Hematopoietic multipotent progenitor cell treated with erythropoietin and hydrocortisone succinate and interleukin-3 and kit ligand, for 15 days (in vitro differentiated cells): ENCODE measurements around the gene TVP23B.
"Not testable (repeated sequence)": the region's sequence is repeated elsewhere in the genome, so short reads cannot be mapped to it uniquely, and the experiment has no call there.

Source experiments
- DNase-seq: peaks from one replicate; pipeline ENCODE4 v3.0.0-alpha.2; 2015; ENCODE audit warnings: low spot score

Gene TVP23B

DNA sequence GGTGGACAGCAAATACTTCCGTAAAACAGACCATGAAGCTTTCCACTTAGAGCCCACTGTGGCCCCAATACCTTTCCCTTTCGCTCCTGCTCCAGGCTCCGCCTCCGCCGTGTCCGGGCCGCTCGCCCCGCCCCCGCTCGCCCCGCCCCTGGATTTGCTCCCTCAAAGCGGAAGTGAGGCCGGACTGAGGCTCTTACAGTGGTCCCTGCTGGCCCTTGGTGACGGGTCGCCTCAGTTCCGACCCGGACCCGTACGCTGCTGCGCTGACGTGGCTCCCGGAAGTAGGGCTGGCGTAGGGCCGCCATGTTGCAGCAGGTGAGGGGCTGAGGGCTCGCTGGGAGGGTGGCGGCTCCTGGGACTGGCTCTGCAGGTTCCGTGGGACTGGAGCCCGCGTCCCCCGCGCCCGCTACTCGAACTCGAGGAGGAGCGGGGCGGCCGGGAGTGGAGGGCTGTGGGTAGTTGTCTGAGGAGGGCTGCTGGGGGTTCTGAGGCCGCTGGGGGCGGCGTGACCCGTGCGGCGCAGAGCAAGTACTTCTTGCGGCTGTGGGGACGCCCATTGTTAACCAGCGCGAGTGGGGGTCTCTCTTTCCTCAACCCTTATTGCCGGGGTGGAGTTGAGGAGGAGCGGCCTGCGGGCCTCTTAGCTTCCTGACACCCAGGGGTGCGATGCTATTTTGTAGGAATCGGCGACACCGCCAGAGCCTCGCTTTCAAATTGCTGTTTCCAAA, at the start of gene TVP23B:
TSS of gene TVP23B (plus strand) at position 193 of the 728 bp plus-strand sequence. CDS start at position 304, 111 bp downstream.
- DNase-seq = peak; percentile 93

DNA sequence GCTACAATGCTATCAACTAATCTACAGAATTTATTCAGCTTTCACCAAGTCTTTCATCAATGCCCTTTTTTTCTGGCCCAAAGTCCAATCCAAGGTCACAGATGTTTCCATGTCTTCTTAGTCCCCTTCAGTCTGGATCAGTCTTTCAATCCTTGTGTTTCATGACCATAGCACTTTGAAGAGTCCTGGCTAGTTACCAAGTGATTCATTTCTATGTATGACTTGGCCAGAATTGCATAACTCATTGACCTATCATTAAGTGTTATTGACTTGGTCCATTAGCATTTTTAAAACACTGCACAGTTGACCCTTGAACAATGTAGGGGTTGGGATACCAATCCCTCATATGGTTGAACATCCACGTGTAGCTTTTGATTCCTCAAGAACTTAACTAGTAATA, 48.5 kb upstream of the TVP23B start:
- DNase-seq = not testable (repeated sequence)

DNA sequence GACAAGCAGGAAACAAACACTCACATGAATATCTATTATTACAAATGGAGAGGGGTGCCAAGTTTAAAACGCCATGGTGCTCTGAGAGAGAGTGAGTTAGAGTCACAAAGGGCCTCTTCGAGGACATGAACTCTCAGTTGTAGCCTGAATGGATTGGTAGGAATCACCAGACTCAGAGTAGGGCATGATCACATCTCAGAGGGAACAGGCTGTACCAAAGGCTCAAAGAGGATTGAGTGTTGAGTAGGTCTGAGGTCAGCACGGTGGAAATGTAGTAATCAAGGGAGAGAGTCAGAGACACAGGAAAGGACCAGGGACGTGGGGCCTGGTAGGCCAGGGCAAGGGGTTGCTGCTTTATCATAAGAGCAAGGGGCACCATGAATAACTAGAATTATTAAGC, 47.6 kb upstream of the TVP23B start:
- DNase-seq = not testable (repeated sequence)

DNA sequence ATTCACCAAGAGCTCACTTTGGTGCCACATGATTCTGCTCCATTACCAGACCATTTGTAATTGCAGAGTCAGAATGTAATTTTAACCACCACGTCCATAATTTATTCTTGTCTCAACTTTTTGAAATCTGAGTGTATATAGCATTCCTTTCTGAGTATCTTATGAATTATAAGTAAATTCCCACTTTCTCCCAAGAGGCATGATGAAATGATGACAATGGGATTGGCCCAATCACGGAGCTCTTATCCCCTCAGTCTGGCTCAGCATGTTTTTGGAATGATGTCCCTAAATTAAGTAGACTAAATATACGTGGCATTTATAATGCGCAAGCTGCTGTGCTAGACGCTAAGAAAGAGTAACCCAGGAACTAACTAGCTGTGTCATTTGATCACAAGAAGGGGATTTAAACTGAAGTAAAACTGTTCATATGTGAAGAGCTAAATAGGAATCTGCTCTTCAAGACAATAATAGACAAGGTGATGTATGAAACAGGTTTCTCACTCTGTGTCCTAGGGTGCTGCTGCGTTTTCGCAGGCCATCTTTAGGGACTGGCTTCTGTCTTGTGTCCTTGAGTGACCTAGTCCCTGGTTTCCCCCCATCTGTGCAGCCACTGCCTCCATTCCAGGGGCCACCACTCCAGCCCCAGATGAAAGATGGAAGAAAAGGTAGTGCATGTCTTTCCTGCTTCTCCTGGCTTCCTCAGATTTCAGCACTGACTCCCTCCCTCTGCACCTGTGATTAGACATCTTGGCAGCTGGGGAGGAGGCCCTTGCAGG, 41.2 kb upstream of the TVP23B start:
- DNase-seq = not testable (repeated sequence)

DNA sequence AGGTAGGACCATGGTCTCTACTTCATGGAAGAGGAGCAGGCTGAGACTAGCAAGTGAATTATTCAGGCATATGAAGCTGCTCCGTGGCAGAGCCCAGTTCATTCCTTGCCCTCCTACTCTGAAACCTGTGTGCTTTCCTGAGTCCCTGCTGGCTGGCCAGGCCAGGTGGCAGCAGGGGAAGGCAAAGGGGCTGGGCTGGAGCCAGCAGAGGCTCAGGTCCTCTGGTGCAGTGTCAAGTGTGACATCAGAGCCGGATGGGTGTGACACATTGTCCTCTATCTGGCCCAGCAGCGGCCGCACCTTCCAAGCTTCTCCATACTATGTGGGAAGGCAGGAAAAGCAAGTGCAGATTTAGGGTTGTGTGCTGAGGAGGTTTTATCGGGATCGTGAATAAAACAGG, 39.8 kb upstream of the TVP23B start:
- not testable (repeated sequence) for DNase-seq

DNA sequence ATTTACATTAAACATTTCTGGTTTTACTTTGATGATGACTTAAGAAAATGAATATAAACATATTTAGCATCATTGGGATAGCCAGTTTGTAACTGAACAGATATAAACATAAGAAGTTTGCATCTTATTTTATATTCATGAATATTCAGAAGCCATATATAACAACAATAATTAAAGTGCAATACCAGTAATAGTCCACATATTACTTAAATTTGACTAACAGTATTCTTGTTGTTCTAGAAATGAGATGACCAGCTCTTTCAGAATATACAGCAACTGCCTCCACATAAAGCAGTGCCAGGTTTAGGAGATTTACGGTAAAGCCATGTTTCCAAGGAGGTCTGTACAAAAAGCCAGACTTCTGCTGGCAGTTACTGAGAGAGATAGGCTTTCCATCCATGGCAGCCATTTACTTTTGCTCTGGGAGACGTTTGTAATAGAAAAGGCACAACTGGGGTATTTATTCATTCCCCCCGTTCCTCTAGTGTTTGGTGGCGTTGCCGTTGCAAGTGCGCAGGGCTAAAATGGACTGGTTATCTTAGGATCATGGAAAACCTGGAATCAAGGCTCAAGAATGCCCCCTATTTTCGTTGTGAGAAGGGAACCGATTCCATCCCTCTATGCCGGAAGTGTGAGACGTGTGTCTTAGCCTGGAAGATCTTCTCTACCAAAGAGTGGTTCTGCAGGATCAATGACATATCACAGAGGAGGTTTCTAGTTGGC, 37.1 kb upstream of the TVP23B start, which contains the start of gene FBXW10:
TSS of gene FBXW10 (plus strand) at position 356 of the 723 bp plus-strand sequence. CDS start at position 547, 191 bp downstream.
- not testable (repeated sequence) for DNase-seq

DNA sequence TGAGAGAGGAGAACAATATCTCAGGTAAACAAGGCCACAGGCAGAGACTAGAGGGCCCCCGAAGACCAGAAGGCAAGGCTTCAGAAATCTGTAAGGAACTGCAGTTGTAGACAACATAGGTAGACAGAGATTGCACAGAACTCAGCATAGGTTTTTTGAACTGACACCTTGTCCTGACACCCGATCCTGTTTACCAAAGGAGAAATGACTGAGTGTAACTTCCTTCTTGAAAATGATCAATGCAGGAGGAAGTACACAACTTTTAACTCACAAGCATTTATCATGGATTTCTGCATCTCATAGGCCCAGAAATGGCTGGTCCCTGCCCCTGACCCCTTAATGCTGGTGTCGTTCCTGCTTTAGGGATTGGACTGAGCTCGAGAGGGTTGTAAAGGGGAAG, 36.3 kb upstream of the TVP23B start:
- not testable (repeated sequence) for DNase-seq

DNA sequence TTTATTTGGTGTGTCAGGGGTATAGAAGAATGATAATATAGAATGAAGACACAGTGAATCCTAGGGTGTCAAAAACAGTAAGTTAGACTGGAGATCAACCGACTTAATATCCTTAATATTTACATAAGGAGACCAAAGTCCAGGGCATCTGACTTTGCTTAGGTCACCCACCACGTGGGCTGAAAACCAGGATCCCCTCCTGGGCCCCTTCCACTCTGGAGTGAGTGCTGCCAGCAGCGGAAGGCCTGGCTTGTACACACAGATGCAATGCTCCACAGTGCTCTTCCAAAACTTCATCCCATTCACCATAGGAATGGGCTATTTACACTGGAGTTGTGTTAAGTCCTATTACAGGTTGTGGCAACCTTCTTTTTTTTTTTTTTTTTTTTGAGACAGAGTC, 34.4 kb upstream of the TVP23B start:
- not testable (repeated sequence) for DNase-seq

DNA sequence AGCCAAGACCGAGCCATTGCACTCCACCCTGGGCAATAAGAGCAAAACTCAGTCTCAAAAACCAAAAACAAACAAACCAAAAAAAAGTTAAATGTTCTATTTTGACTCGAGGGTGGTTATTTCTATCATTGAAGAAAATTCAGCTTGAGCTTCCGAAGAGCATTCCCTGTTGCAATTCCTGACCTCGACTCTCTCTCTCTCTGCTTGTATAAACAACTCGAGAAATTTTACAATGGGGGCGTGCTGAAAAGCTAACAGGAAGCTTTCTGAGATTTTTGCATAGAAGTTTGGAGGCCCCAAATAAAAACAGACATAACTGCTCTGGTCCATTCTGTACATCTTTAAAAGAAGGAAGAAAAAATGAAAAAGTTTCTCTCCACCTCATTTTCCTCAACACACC, 33.5 kb upstream of the TVP23B start:
- not testable (repeated sequence) for DNase-seq

DNA sequence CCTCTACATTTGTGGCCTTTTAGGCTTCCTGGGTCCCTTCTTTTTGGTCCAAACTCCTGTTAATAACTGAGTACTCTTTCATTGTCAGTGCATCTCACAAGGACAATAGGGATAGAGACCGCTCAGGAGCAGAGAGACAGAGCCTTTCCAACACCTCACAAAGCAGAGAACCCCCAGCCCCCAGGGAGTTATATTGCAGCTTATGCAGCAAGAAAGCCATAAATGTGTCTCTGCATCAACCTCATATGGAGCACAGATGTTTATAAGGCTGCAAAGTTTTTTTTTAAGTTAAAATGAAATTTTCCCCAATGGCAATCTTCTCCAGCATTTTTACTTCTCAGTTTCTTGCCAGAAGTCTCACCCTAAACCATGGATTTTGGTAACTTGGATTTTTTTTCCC, 30.7 kb upstream of the TVP23B start:
- not testable (repeated sequence) for DNase-seq

DNA sequence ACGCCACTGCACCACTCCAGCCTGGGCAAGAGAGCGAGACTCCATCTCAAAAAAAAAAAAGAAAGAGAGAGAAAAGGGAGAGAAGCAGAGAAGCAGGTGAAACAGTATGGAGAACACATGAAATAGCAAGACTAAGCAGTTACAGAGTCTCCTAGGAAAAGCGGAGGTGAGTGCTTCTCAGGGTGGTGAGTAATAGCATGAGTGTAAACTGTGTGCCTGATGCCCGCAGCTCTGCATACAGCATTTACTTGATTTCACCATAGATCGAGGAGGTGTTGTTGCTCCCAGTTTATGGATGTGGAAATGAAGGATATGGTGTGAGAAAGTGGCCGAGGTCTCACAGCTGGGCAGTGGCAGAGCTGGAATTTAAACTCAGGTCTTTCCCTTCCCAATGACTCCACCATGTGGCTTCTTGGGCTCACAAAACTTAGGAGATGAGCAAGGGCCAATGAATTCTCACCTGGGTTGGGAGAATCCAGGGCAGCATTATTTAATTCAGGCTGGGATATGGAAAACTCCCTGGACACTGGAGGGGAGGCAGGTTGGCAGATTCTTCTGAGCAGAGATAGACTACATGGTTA, 27.1 kb upstream of the TVP23B start:
- not testable (repeated sequence) for DNase-seq

DNA sequence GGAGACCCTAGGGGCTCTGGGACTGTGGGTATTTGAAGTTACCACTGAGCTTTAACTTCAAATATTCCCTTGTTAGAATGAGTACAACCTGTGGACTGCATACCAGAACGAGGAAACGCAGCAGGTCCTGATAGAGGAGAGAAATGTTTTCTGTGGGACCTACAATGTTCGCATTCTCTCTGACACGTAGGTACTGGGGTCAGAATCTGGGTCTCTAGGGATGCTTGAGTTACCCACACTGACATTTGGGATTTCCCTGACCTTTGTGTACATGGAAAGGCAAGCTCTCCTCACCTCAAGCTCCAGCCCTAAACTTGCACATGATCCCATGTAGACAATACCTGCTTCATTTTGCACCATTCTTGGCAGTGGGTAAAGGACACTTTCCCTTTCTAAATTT, 25.0 kb upstream of the TVP23B start:
- not testable (repeated sequence) for DNase-seq

DNA sequence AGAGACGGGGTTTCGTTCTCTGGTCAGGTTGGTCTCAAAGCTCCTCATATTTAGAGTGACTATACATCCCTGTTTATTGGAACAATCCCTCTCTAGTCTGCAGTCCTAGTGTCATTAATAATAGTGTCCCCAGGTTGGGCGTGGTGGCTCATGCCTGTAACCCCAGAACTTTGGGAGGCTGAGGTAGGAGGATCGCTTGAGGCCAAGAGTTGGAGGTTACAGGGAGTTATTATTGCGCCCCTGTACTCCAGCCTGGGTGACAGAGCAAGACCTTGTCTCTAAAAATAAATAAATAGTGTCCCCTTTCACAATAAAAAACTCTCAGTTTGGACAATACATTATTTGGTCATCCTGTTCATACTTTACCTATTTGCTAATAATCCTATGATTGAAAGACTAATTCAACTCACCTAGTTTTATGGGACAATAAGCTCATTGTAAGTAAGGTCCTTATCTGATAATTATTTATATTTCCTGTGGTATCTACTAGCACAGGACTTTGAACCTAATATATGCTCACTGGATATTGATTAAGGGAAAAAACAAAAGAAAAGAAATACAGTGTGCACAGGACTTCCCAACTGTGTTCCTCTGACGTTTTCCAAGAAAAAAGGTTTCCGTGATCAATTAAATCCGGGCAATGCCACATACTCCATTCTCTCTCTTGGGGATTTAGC, 23.5 kb upstream of the TVP23B start:
- DNase-seq = not testable (repeated sequence)

DNA sequence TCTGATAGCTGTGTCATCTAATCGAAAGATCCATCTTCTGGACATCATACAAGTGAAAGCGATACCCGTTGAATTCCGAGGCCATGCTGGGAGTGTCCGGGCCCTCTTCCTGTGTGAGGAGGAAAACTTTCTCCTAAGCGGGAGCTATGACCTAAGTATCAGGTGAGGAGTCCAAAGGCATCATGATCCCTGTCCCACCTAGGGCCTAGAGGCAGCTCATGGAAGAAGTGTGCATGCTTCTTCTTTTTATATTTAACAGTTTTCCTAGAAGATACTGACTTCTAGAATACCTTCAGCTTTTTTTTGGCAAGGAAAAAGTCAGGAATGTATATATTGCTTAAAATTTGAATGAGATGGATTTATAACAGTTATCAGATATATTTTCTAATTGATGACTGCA, 22.6 kb upstream of the TVP23B start:
- not testable (repeated sequence) for DNase-seq

DNA sequence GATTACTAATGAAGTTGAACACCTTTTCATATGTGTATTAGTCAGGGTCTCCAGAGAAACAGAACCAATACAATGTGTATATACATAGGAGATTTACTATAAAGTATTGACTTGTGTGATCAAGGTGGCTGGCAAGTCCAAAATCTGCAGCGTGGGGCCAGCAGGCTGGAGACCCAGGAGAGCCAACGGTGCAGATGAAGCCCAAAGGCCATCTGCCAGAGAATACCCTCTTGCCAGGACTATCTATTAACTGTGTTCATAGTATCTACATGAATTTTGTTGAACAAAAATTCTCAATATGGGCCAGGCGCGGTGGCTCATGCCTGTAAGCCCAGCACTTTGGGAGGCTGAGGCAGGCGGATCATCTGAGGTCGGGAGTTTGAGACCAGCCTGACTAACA, 20.8 kb upstream of the TVP23B start:
- DNase-seq = not testable (repeated sequence)

DNA sequence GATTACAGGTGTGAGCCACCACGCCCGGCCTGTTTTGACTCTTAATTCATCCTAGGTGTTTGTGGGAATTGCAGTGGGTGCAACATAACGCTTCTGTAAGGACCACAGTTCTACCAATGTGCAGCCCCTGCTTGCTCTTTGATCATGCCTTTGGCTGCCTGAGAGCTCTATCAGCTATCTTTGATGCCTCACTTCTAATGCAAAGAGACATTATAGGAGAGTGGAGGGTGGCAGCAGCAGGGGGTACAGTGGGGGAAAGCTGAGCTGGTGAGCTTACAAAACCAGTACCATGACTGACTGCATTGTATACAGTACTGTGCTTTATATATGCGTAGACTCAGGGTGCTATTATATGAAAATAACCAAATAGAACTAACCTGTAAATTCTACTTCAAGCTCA, 10.4 kb upstream of the TVP23B start:
- DNase-seq = not testable (repeated sequence)

DNA sequence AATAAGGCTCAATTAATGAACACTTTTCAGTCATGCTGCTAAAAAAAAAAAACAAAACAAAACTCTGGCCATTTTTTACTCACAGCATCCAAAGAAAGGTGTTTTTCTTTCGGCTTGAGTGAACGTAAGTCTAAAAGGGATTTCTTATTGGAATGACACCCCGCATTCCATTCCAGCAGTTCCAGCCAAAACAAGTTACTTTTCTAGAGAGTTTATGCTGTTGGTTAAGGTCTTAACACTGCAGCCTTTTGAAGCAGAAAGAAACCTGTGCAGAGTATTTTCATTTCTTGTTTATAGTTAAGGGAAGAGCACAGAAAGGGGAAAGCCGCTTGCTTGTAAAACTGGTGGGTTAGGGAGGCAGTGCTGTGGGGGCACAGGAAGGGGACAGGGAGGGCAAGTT, 9.9 kb upstream of the TVP23B start:
- DNase-seq = not testable (repeated sequence)

DNA sequence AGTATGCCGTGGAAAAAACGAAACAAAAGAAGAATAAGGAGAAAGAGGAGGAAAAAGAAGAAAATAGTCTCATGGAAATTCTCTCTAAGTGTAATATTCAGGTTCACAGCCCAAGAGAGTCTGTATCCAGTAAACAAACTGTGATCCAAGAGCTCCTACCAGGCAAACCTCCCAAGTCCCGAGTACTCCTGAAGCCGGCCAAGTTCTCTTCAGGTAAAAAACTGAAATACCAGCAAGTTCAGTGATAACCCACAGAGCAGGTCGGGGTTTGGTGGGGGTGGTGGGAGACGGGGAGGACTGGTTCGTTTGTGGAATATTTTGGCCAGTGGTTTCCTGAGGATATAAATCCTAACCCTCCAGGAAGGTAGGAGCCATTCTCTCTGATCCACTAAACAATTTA, 8.5 kb upstream of the TVP23B start:
- DNase-seq = no peak

DNA sequence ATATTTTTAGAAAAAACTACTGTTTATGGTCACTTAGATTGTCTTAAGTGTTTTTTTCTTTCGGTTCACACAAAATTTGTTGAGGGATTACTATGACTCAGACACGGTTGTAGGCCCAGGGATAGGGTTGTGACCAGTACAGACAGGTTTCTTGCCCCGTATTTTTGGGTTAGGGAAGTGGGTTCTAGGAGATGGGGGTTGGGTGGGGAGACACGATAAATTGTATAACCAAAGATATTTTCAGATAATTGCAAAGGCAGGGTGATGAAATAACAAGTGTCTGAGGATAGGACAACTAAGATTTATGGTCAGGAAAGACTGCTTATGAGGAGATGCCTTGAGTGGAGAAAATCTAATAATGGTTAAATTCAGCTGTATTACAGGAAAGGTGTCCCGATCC, 822 bp downstream of the TVP23B start:
- not testable (repeated sequence) for DNase-seq

DNA sequence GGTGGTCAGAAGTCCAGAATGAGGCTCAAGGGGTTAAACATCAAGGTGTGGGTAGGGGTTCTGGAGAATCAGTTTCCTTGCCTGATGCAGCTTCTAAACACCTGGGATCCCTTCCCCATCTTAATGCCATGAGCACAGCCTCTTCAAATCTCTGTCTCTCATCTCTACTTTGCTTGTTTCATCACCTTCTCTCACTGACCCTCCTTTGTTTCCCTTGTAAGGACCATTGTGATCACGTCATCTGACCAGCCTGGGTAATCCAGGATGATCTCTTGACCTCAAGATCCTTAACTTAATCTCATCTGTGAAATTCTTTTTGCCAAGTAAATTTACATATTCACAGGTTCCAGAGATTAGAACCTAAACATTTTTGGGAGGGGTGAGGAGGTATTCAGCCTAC, 5.0 kb downstream of the TVP23B start:
- DNase-seq = not testable (repeated sequence)

DNA sequence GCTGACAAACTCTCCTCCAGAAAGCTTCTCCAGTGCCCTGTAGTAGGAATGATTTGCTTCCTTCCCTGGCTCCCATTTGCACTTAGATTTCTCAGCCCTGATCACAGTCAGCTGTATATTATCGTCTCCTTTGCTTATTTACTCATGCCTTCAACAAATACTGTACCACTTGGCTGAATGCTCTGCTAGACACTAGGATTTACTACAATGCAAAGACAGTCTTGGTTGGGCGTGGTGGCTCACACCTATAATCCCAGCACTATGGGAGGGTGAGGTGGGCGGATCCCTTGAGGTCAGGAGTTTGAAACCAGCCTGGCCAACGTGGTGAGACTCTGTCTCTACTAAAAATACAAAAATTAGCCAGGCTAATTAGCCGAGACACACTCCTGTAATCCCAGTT, 5.9 kb downstream of the TVP23B start:
- DNase-seq = not testable (repeated sequence)
